HEK293 (cell line): ENCODE results near the gene DLL1.

Experiments used
- EGR2 ChIP-seq: fragments of 450-650 bp; formaldehyde crosslinking; IDR thresholded peaks from 2 replicates; pipeline ENCODE4 v1.5.1; 2016; ENCODE audit warnings: low read depth, missing biosample characterization, missing genetic modification characterization
- SCRT1 ChIP-seq: fragments of 450-650 bp; formaldehyde crosslinking; IDR thresholded peaks from 2 replicates; pipeline ENCODE4 v1.5.1; 2016; ENCODE audit warnings: missing biosample characterization, missing genetic modification characterization, borderline replicate concordance
- SP2 ChIP-seq: fragments of 450-650 bp; formaldehyde crosslinking; IDR thresholded peaks from 2 replicates; pipeline ENCODE4 v1.5.1; 2016; ENCODE audit warnings: missing biosample characterization, missing genetic modification characterization
- SP3 ChIP-seq: fragments of 450-650 bp; formaldehyde crosslinking; IDR thresholded peaks from 2 replicates; pipeline ENCODE4 v1.5.1; 2016; ENCODE audit warnings: missing biosample characterization, missing genetic modification characterization
- ZBTB20 ChIP-seq: fragments of 450-650 bp; formaldehyde crosslinking; IDR thresholded peaks from 2 replicates; pipeline ENCODE4 v1.5.1; 2016; ENCODE audit warnings: missing biosample characterization, missing genetic modification characterization
- ZNF114 ChIP-seq: fragments of 450-650 bp; formaldehyde crosslinking; IDR thresholded peaks from 2 replicates; pipeline ENCODE4 v1.5.0; 2017; ENCODE audit warnings: missing biosample characterization, missing genetic modification characterization
- ZNF175 ChIP-seq: fragments of 450-650 bp; formaldehyde crosslinking; IDR thresholded peaks from 2 replicates; pipeline ENCODE4 v1.5.1; 2016; ENCODE audit warnings: missing biosample characterization, missing genetic modification characterization
- ZNF211 ChIP-seq: fragments of 450-650 bp; formaldehyde crosslinking; IDR thresholded peaks from 2 replicates; pipeline ENCODE4 v1.5.1; 2016; ENCODE audit warnings: low read depth, missing biosample characterization, missing genetic modification characterization
- ZNF354C ChIP-seq: fragments of 450-650 bp; formaldehyde crosslinking; IDR thresholded peaks from 2 replicates; pipeline ENCODE4 v1.5.1; 2016; ENCODE audit warnings: missing biosample characterization, missing genetic modification characterization, low read depth, borderline replicate concordance
- ZNF37A ChIP-seq: fragments of 450-650 bp; IDR thresholded peaks from 2 replicates; pipeline ENCODE4 v1.5.1; 2018; ENCODE audit warnings: missing biosample characterization, missing genetic modification characterization
- ZNF561 ChIP-seq: fragments of 450-650 bp; IDR thresholded peaks from 2 replicates; pipeline ENCODE4 v1.5.1; 2018; ENCODE audit warnings: missing biosample characterization, missing genetic modification characterization, borderline replicate concordance
- ZNF571 ChIP-seq: fragments of 450-650 bp; formaldehyde crosslinking; IDR thresholded peaks from 2 replicates; pipeline ENCODE4 v1.5.0; 2017; ENCODE audit warnings: missing biosample characterization, missing genetic modification characterization
- ZNF701 ChIP-seq: fragments of 450-650 bp; formaldehyde crosslinking; IDR thresholded peaks from 2 replicates; pipeline ENCODE4 v1.5.1; 2016; ENCODE audit warnings: missing biosample characterization, missing genetic modification characterization
- ZNF830 ChIP-seq: fragments of 450-650 bp; IDR thresholded peaks from 2 replicates; pipeline ENCODE4 v1.5.0; 2018; ENCODE audit warnings: missing biosample characterization, missing genetic modification characterization, low read depth, mild to moderate bottlenecking, moderate library complexity
- ZXDB ChIP-seq: fragments of 450-650 bp; formaldehyde crosslinking; IDR thresholded peaks from 2 replicates; pipeline ENCODE4 v1.5.1; 2016; ENCODE audit warnings: missing biosample characterization, missing genetic modification characterization
- TF ChIP-seq, protein P1 (sequence below): fragments of 450-650 bp; formaldehyde crosslinking; IDR thresholded peaks from 2 replicates; pipeline ENCODE4 v1.5.1; 2016; ENCODE audit warnings: missing biosample characterization, missing genetic modification characterization, borderline replicate concordance
- TF ChIP-seq, protein P2 (sequence below): fragments of 450-650 bp; formaldehyde crosslinking; IDR thresholded peaks from 2 replicates; pipeline ENCODE4 v1.5.1; 2016; ENCODE audit warnings: missing biosample characterization, missing genetic modification characterization
- TF ChIP-seq, protein P3 (sequence below): fragments of 450-650 bp; formaldehyde crosslinking; IDR thresholded peaks from 2 replicates; pipeline ENCODE4 v1.5.1; 2016; ENCODE audit warnings: missing biosample characterization, missing genetic modification characterization
- TF ChIP-seq, protein P4 (sequence below): fragments of 450-650 bp; formaldehyde crosslinking; IDR thresholded peaks from 2 replicates; pipeline ENCODE4 v1.5.1; 2017; ENCODE audit warnings: missing biosample characterization, missing genetic modification characterization
- TF ChIP-seq, protein P5 (sequence below): fragments of 450-650 bp; formaldehyde crosslinking; IDR thresholded peaks from 2 replicates; pipeline ENCODE4 v1.5.1; 2016; ENCODE audit warnings: missing biosample characterization, missing genetic modification characterization
- TF ChIP-seq, protein P6 (sequence below): fragments of 450-650 bp; formaldehyde crosslinking; conservative IDR thresholded peaks from 2 replicates; pipeline ENCODE4 v1.5.1; 2016; ENCODE audit warnings: low read depth, missing biosample characterization, missing genetic modification characterization

DLL1 gene

DNA sequence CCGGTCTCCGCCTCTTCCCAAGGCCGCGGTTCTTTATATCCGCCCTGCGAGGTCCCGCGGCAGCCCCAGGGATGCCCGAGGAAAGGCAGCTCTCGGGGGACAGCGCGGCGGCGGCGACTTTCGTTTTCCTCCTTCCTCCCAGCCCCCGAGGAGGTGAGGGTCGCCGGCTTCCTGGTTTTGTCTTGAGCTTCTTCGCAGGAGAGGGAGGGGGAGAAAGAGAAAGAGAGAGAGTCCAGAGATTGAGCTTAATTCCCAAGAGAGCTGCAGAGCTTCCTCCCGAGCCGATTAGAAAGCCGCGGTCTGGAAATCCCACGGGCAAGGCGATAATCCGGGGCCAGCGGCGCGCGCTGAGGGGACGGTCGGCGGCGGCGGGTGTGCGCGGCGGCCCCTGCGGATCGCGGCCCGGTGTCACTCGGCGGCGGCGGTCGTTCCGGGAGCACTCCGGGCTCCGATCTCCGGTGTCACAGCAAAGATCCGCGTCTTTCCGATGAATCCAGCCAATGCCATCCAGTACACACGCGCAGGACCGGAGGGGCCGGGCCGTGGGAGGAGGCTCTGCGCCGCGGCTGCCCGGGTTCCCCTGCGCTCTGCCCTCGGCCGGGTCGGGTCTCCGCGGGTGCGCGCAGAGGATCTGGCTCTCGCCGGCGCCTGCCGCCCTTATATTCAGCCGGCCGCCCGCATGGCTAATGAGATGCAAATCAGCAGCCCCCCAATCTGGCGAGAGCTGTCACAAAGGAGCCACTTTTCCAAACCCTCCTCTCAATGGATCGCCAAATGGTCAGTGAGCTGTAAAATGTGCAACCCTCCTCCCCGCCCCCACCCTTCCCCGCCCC lies at the start of gene DLL1 (continued):
- TF ChIP-seq, protein P1, sequence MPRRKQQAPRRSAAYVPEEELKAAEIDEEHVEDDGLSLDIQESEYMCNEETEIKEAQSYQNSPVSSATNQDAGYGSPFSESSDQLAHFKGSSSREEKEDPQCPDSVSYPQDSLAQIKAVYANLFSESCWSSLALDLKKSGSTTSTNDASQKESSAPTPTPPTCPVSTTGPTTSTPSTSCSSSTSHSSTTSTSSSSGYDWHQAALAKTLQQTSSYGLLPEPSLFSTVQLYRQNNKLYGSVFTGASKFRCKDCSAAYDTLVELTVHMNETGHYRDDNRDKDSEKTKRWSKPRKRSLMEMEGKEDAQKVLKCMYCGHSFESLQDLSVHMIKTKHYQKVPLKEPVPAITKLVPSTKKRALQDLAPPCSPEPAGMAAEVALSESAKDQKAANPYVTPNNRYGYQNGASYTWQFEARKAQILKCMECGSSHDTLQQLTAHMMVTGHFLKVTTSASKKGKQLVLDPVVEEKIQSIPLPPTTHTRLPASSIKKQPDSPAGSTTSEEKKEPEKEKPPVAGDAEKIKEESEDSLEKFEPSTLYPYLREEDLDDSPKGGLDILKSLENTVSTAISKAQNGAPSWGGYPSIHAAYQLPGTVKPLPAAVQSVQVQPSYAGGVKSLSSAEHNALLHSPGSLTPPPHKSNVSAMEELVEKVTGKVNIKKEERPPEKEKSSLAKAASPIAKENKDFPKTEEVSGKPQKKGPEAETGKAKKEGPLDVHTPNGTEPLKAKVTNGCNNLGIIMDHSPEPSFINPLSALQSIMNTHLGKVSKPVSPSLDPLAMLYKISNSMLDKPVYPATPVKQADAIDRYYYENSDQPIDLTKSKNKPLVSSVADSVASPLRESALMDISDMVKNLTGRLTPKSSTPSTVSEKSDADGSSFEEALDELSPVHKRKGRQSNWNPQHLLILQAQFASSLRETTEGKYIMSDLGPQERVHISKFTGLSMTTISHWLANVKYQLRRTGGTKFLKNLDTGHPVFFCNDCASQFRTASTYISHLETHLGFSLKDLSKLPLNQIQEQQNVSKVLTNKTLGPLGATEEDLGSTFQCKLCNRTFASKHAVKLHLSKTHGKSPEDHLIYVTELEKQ = no peak
- TF ChIP-seq, protein P2, sequence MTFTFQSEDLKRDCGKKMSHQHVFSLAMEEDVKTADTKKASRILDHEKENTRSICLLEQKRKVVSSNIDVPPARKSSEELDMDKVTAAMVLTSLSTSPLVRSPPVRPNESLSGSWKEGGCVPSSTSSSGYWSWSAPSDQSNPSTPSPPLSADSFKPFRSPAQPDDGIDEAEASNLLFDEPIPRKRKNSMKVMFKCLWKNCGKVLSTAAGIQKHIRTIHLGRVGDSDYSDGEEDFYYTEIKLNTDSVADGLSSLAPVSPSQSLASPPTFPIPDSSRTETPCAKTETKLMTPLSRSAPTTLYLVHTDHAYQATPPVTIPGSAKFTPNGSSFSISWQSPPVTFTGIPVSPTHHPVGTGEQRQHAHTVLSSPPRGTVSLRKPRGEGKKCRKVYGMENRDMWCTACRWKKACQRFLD (tag by site-specific recombination) = no peak
- TF ChIP-seq ZNF571 (tag by site-specific recombination) (no peak), ZBTB20 (tag by site-specific recombination) (peak; percentile 67; the same call in 1 of the 2 replicates), ZNF830 (tag by site-specific recombination) (no peak), ZXDB (tag by site-specific recombination) (peak; percentile 30; the same call in 1 of the 2 replicates), ZNF175 (tag by site-specific recombination) (no peak), ZNF561 (peak; percentile 59; the same call in 1 of the 2 replicates), ZNF211 (tag by site-specific recombination) (no peak), ZNF114 (no peak), SP3 (tag by site-specific recombination) (peak; percentile 43), SCRT1 (tag by site-specific recombination) (no peak), ZNF701 (tag by site-specific recombination) (no peak), ZNF37A (tag by site-specific recombination) (no peak), ZNF354C (tag by site-specific recombination) (no peak), EGR2 (tag by site-specific recombination) (no peak), SP2 (tag by site-specific recombination) (peak; percentile 43)
- TF ChIP-seq, protein P3, sequence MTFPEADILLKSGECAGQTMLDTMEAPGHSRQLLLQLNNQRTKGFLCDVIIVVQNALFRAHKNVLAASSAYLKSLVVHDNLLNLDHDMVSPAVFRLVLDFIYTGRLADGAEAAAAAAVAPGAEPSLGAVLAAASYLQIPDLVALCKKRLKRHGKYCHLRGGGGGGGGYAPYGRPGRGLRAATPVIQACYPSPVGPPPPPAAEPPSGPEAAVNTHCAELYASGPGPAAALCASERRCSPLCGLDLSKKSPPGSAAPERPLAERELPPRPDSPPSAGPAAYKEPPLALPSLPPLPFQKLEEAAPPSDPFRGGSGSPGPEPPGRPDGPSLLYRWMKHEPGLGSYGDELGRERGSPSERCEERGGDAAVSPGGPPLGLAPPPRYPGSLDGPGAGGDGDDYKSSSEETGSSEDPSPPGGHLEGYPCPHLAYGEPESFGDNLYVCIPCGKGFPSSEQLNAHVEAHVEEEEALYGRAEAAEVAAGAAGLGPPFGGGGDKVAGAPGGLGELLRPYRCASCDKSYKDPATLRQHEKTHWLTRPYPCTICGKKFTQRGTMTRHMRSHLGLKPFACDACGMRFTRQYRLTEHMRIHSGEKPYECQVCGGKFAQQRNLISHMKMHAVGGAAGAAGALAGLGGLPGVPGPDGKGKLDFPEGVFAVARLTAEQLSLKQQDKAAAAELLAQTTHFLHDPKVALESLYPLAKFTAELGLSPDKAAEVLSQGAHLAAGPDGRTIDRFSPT (tag by site-specific recombination) = no peak
- TF ChIP-seq, protein P4, sequence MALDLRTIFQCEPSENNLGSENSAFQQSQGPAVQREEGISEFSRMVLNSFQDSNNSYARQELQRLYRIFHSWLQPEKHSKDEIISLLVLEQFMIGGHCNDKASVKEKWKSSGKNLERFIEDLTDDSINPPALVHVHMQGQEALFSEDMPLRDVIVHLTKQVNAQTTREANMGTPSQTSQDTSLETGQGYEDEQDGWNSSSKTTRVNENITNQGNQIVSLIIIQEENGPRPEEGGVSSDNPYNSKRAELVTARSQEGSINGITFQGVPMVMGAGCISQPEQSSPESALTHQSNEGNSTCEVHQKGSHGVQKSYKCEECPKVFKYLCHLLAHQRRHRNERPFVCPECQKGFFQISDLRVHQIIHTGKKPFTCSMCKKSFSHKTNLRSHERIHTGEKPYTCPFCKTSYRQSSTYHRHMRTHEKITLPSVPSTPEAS (tag by site-specific recombination) = no peak
- TF ChIP-seq, protein P5, sequence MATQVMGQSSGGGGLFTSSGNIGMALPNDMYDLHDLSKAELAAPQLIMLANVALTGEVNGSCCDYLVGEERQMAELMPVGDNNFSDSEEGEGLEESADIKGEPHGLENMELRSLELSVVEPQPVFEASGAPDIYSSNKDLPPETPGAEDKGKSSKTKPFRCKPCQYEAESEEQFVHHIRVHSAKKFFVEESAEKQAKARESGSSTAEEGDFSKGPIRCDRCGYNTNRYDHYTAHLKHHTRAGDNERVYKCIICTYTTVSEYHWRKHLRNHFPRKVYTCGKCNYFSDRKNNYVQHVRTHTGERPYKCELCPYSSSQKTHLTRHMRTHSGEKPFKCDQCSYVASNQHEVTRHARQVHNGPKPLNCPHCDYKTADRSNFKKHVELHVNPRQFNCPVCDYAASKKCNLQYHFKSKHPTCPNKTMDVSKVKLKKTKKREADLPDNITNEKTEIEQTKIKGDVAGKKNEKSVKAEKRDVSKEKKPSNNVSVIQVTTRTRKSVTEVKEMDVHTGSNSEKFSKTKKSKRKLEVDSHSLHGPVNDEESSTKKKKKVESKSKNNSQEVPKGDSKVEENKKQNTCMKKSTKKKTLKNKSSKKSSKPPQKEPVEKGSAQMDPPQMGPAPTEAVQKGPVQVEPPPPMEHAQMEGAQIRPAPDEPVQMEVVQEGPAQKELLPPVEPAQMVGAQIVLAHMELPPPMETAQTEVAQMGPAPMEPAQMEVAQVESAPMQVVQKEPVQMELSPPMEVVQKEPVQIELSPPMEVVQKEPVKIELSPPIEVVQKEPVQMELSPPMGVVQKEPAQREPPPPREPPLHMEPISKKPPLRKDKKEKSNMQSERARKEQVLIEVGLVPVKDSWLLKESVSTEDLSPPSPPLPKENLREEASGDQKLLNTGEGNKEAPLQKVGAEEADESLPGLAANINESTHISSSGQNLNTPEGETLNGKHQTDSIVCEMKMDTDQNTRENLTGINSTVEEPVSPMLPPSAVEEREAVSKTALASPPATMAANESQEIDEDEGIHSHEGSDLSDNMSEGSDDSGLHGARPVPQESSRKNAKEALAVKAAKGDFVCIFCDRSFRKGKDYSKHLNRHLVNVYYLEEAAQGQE (tag by site-specific recombination) = no peak
- TF ChIP-seq, protein P6, sequence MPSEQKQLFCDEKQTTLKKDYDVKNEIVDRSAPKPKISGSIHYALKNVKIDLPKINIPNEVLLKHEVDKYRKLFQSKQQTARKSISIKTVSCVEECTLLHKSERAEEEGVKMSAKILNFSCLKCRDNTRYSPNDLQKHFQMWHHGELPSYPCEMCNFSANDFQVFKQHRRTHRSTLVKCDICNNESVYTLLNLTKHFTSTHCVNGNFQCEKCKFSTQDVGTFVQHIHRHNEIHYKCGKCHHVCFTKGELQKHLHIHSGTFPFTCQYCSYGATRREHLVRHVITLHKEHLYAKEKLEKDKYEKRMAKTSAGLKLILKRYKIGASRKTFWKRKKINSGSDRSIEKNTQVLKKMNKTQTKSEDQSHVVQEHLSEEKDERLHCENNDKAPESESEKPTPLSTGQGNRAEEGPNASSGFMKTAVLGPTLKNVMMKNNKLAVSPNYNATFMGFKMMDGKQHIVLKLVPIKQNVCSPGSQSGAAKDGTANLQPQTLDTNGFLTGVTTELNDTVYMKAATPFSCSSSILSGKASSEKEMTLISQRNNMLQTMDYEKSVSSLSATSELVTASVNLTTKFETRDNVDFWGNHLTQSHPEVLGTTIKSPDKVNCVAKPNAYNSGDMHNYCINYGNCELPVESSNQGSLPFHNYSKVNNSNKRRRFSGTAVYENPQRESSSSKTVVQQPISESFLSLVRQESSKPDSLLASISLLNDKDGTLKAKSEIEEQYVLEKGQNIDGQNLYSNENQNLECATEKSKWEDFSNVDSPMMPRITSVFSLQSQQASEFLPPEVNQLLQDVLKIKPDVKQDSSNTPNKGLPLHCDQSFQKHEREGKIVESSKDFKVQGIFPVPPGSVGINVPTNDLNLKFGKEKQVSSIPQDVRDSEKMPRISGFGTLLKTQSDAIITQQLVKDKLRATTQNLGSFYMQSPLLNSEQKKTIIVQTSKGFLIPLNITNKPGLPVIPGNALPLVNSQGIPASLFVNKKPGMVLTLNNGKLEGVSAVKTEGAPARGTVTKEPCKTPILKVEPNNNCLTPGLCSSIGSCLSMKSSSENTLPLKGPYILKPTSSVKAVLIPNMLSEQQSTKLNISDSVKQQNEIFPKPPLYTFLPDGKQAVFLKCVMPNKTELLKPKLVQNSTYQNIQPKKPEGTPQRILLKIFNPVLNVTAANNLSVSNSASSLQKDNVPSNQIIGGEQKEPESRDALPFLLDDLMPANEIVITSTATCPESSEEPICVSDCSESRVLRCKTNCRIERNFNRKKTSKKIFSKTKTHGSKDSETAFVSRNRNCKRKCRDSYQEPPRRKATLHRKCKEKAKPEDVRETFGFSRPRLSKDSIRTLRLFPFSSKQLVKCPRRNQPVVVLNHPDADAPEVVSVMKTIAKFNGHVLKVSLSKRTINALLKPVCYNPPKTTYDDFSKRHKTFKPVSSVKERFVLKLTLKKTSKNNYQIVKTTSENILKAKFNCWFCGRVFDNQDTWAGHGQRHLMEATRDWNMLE (tag by site-specific recombination) = no peak
